NCI-H1930 (cell line): ENCODE results near the gene CLBA1.

Experiments used
- DNase-seq, 2 experiments: peaks; one replicate each; lab custom pipeline; 2025; lab: John Stamatoyannopoulos, UW

The CLBA1 gene

DNA sequence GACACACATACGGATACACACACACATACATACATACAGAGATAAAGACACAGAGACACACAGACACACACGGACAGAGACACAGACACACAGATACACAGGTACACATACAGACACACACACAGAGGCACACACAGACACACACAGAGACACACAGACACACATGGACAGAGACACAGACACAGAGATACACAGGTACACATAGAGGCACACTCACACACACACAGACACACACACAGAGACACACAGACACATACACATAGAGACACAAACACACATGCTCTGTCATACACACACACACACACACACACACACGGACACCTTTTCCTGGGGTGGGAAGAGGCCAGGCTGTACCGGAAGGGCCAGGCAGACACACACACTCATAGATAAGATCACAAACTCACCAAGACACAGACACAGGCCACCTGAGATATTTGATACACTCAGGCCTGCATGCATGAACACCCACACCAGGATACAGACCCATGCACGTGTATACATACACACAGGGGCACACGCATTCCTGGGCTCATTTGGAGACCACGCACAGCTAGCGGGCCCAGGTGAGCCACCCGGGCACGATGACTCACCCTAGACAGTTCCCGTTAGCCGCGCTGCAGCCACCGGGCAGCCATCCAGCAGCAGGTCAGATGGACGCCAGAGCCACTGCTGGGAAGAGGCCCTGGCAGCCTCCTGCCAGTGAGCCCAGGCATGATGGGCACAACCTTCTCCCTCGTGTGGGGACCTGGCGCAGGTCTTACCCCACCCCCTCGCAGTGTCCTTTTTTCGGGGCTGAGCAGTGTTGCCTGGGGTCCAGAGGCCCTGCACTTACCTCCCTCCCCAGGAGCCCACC is 5.6 kb upstream of the CLBA1 start:
- no peak for DNase-seq

- no peak for DNase-seq
These were observed 4.7 kb upstream of the CLBA1 start for GRCh38 chr14:104980611-104981531.

DNA sequence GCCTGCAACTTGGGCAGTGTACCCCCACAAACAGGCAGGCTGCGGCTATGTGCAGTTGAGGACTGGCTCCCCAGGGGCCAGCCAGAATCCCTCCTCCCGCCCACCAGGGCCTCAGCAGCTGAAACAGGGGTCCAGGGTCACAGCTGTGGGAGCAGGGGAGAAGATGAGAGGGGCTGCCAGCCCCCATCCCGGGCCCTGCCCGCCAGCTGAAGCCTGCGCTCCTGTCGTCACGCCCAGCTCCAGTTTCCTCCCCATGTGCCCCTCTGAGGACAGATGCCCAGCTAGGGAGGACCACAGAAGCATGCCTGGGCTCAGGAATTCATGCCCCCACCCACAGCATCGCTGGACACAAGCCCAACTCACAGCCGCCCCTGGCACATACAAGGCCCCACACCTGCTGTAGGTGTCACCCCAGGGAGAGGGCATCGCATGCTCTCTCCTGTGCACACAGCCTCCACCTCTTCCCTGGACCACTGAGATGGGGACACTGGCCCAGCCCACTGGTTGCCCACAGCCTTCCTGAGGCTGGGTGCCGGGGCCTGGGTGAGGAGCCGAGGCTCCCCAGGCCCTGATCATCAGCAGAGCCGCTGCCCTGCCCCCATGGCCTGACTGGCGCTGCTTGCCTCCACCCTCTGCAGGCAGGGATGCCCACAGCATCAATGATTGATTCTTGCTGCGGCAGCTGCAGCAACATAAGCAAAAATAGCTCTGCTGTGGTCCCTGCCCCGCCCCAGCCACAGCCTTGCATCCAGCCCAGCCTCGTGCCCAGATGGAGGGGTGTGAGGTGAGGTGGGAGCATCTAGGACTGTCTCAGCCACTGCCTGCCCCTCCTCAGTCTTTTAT is 3.7 kb upstream of the CLBA1 start:
- no peak for DNase-seq

GRCh38 chr14:104982548-104983230 is 2.9 kb upstream of the CLBA1 start:
- no peak for DNase-seq

DNA sequence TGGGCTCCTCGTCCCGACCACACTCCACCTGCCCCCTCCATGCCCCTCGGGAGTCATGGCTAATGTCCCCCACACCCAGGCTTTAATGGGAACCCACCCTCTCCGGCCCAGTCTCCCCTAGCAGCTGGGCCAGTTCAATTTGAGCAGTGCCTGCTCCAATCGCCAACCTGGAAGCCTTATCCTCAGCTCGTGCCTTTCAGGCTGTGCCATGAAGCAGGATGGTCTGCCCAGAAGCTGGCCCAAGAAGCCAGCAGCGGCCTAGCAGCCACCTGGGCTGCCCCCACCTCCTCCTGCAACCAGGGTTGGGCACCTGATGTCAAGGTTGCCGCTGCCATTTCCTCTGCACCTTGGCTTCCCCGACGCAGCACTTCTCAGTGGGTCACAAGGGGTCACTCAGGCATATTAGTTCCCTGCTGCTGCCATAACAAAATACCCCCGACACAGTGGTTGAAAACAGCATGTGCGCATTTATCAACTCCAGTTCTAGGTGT is 2.3 kb upstream of the CLBA1 start:
- DNase-seq, result no peak

GRCh38 chr14:104984056-104984894 is 1.3 kb upstream of the CLBA1 start:
- no peak for DNase-seq

DNA sequence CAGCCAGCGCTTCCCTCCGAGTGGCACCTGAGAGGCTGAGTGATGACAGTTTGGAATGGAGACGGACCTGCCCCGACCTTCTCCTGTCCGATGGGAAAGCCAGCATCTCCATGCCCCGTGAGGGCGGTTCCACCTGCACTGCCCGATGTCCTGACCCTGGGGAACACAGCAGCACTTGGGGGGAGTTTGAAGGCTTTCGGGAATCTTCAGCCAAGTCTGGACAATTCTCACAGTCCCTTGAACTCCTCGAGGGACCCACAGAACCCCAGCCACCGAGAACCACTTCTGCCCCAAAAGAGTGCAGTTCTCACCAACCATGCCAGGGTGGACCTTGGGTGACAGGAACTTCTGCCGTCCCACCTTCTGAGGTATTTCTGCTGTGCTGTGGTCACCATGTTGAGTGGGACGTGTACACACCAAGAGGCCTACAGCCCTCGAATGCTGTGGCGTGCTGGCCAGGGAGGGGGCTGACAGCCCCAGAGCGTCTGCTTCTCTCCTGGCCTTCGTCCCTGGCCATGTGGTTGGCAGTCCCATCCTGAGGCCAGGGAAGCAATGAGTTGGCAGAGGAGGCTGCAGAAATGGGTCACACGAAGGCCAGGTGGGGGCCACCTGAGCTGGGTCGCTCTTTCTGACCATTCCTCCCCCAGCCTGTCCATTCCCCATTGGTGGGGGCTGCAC is 1.0 kb downstream of the CLBA1 start:
- no peak for DNase-seq

DNA sequence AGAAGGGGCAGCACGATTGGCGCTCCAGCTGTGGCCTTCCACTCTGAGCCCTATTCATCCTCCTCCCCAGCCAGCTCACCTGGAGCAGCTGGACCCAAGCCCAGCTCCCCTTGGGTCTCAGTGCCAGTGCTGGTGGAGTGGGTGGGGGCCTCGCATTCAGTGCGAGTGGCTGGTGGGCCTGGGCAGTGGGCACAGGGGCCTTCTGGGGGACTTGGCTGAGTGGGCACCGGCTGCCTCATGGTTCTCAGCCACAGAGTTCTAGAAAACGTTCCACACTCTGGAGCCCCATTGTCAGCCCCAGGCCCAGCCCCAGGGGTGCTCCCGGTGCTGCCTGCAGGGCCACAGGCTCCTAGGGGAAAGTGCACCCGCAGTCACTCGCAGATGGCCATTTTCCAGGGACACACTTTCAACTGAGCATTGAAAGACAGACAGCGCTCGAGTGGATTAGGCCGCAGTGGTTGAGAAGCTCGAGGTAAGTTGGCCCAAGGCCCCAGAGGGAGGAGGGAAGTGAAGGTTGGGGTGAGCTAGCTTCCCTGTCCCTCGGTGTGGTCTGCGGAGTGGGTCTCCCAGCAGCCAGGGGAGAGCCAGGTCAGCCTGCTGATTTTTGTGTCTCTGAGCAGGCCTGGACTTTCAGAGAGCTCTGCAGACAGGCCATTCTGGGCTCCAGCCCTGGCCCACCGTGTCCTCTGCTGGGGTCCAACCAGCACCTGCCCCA is 3.8 kb downstream of the CLBA1 start:
- no peak for DNase-seq

GRCh38 chr14:104989951-104990303 is 4.3 kb downstream of the CLBA1 start:
- DNase-seq, result no peak

DNA sequence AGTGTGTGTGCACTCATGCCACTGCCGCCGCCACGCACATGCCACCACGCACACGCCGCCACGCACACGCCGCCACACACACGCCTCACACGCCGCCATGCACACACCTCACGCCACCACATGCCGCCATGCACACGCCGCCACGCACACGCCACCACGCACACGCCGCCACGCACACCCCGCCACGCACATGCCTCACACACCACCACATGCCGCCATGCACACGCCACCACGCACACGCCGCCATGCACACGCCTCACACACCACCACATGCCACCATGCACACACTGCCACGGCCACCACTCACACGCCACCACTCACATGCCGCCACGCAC is 6.3 kb downstream of the CLBA1 start:
- DNase-seq, result no peak

DNA sequence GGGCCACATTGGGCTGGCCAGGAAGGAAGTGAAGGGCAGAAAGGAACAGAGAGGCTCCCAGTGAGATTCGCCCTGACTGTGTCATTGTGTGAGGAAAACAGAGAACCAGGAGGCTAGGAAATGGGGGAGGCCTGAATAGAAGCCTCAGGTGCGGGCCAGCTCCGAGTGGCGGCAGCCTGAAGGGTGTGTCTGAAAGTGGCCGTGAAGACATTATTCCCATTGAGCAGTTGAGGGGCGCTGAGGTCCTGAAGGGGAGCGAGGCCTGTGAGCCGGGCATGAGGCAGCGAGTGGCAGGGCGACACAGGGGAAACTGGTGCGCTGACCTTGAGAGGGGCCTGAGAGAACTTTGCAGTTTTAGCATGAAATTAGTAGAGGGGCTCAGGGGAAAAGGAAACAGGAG is 6.9 kb downstream of the CLBA1 start:
- DNase-seq, result no peak

- no peak for DNase-seq
These were observed 7.7 kb downstream of the CLBA1 start for GRCh38 chr14:104993306-104993705.

- no peak for DNase-seq
These were observed 8.4 kb downstream of the CLBA1 start for GRCh38 chr14:104993808-104994591.

- no peak for DNase-seq
These were observed 9.4 kb downstream of the CLBA1 start for GRCh38 chr14:104994978-104995377.

- no peak for DNase-seq
These were observed 10.4 kb downstream of the CLBA1 start for GRCh38 chr14:104996032-104996431.

DNA sequence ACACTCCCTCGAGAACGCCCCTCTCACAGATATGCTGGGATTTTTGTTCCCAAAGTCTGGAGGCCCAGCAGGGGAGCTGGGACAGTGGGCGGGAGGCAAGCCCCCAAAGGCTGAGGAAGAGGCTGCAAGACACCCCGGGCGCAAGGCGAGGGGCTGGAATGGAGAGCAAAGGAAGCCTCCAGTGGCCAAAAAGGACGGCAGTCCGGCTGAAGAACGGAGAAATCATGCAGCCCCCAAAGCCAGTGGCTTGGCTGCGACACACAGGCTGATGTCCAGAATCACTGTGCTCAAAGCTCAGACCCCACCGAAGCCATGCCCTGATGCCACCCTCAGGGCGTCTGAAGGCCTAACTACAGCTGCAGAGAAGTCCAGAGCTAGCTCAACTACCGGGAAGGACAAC is 10.9 kb downstream of the CLBA1 start:
- DNase-seq, result no peak

- no peak for DNase-seq
These were observed 13.2 kb downstream of the CLBA1 start for GRCh38 chr14:104998801-104999200.

DNA sequence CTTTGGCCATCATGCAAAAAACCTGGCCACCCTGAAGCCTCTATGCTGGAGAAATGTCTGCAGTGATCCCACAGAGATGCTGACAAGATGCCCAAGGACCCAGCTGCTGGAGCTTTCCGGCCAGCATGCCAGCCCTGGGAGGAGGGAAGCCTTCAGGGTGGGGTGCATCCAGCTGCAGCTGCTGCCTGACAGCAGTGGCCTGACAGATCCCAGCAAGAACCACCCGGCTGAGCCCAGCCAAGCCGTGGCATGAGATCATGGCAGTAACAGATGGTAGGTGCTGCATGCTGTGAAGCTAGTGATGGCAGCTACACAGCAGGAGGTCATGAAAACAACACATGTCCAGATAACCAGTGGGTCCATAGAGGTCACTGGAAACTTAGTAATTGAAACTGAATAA is 13.8 kb downstream of the CLBA1 start:
- DNase-seq, result no peak
